ENCODE data around the gene SLC25A24.

DNA sequence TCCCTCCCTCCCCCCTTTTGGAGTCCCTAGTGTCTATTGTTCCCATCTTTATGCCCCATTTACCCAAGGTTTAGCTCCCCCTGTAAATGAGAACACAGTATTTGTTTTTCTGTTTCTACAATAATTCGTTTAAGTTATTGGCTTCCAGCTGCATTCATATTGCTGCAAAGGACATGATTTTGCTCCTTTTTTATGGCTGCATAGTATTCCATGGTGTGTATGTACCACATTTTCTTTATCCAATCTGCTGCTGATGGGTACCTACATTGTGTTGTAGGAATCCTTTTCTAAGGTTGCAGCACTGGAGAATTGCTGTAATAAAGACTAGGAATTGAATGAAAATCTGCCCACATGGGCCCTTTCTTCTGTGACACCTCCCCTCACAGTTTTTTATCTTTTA is 6.8 kb downstream of the SLC25A24 start:
- TF ChIP-seq TCF4 (CRISPR knock-in tag; IDR thresholded peaks at IDR 0.05; ENCODE audit: borderline replicate concordance) (no peak), ARNTL (CRISPR knock-in tag; IDR thresholded peaks at IDR 0.05; ENCODE audit: borderline replicate concordance, low read depth) (no peak), CSDC2 (CRISPR knock-in tag; IDR thresholded peaks at IDR 0.05) (no peak), ESRRG (CRISPR knock-in tag; IDR thresholded peaks at IDR 0.05) (no peak)
